Coronary artery (tissue), 2 donors: Measurements from ENCODE around the gene PNKP.
A peak's percentile ranks its signal among the peaks of the same experiment; 100 is the strongest.

Experiments
- DNase-seq: peaks from one replicate; pipeline ENCODE4 v3.0.0-alpha.2; 2017; ENCODE audit warnings: low spot score
- H3K27ac ChIP-seq, 2 donors: fragments of 200-600 bp; sonication (generic); one replicate each; pipeline ENCODE4 v1.5.1; 2016 to 2019
- H3K4me3 ChIP-seq: fragments of 200-600 bp; sonication (generic); 2 replicates; pipeline ENCODE4 v1.5.1; 2016; ENCODE audit warnings: mild to moderate bottlenecking, moderate library complexity
- TF ChIP-seq, protein P1 (sequence below): fragments of 200-600 bp; sonication (generic); IDR thresholded peaks from one replicate; pipeline ENCODE4 v1.5.1; 2019; ENCODE audit warnings: antibody characterized with exemption

Gene PNKP

DNA sequence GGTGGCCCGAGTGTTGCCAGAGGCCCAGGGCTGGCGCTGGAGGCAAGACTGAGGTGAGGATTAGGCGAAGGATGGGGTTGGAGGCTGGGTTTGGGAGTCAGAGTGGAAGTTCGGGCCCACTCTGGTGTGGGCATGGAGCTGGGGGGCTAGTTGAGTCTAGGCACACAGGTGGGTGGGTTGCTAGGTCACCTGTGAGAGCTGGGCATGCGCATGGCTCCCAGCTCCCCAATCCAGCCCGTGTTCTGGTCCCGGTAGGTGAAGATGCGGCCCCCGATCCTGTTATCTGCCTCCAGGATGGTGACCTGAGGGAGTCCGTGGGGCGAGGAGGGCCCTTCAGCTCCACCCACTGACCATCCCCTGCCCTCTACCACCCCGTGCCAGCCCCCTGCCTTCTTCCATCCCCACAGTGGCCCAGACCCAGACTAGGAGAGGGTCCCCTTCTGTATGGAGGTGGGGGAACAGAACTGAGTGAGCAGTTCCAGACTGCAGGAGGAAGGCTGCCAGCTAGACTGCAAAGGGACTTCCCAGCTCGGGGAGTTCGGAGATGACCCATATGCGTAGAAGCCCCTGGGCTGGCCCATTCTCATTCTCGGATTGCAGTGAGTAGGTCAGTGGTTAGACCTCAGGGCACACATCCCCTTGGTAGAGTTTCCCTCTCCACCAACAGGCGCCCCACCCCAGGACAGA, 27.6 kb upstream of the PNKP start:
- no peak for DNase-seq
- TF ChIP-seq, protein P1, sequence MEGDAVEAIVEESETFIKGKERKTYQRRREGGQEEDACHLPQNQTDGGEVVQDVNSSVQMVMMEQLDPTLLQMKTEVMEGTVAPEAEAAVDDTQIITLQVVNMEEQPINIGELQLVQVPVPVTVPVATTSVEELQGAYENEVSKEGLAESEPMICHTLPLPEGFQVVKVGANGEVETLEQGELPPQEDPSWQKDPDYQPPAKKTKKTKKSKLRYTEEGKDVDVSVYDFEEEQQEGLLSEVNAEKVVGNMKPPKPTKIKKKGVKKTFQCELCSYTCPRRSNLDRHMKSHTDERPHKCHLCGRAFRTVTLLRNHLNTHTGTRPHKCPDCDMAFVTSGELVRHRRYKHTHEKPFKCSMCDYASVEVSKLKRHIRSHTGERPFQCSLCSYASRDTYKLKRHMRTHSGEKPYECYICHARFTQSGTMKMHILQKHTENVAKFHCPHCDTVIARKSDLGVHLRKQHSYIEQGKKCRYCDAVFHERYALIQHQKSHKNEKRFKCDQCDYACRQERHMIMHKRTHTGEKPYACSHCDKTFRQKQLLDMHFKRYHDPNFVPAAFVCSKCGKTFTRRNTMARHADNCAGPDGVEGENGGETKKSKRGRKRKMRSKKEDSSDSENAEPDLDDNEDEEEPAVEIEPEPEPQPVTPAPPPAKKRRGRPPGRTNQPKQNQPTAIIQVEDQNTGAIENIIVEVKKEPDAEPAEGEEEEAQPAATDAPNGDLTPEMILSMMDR, result no peak
- Histone ChIP-seq H3K27ac (no peak overlapping the region), H3K4me3 (no peak overlapping the region)

- Histone ChIP-seq H3K4me3 (no peak overlapping the region), H3K27ac (no peak overlapping the region)
- TF ChIP-seq, protein P1, result no peak
Measured at GRCh38 chr19:49894011-49894664, 26.8 kb upstream of the PNKP start.

DNA sequence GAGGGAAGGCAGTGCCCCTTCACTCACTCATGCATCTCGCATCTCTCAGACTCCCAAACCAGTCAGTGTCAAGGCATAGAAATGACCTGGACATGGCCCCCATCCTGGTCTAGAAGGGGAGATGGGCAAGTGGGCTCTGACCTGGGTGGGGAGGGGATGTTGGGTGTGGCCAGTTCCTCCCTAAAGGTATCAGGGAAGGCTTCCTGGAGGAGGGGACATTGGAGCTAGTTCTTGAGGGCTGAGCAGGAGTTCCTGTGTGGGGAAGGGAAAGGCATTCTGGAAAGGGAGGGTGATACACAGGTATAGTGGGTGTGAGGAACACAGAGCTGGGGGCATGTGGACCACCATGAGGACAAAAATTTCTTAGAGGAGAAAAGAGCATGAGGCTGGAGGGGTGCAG, 25.3 kb upstream of the PNKP start:
- no peak overlapping the region for H3K27ac ChIP-seq
- TF ChIP-seq, protein P1, result no peak
- H3K4me3 ChIP-seq, result no peak overlapping the region
- no peak for DNase-seq

More at GRCh38 chr19:49894011-49894664, 26.8 kb upstream of the PNKP start:
- DNase-seq, result no peak

- DNase-seq, result no peak
Measured at GRCh38 chr19:49891393-49891792, 24.0 kb upstream of the PNKP start.

DNA sequence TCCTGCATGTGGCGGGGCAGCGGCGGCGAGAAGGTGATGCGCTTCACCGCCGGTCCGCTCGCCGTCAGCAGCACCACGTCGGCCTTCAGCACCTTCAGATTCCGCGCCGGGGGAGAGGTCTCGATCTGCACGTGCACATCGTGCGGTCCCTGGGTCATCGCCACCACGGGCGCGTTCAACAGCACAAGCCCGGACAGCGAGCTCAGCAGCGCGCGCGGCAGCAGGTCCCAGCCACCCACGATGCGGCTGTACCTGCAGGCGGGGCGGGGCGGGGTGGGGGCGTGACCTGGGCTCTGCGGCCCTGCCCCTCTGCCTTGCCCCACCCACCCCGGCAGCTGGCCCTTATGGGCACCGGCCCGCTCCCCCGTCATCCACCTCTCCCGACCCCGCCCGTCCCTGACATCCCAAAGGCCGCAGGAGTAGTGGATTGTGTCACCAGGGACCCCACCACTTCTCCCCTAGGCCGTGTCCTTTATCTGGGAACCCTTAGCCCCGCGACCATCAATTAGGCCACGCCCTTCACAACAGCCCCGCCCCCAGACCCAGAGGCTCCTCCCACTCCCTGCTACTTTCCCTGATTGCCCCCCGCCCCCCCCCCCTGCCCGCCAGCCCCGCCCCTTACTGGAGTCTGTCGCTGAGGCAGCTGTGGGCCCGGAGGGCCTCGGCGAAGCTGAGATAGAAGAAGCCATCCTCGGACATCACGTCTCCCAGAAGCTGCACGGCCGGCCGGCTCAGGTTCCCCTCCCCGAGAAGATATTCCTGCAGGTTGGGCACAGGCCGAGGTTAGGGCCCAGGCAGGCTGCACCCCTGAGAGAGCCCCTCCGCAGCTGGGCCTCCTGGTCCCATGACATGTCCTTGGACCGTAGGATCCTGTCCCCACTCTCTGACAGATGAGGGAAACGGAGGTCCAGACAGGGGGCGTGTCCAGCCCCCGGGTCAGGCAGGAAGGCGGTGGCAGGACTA, 23.3 kb upstream of the PNKP start:
- DNase-seq, result no peak
- Histone ChIP-seq H3K4me3 (peak overlapping the region; percentile 60), H3K27ac (no peak overlapping the region)
- TF ChIP-seq, protein P1, result peak; percentile 17

More at GRCh38 chr19:49891393-49891792, 24.0 kb upstream of the PNKP start:
- no peak overlapping the region for H3K4me3 ChIP-seq
- no peak overlapping the region for H3K27ac ChIP-seq
- TF ChIP-seq, protein P1, result no peak

DNA sequence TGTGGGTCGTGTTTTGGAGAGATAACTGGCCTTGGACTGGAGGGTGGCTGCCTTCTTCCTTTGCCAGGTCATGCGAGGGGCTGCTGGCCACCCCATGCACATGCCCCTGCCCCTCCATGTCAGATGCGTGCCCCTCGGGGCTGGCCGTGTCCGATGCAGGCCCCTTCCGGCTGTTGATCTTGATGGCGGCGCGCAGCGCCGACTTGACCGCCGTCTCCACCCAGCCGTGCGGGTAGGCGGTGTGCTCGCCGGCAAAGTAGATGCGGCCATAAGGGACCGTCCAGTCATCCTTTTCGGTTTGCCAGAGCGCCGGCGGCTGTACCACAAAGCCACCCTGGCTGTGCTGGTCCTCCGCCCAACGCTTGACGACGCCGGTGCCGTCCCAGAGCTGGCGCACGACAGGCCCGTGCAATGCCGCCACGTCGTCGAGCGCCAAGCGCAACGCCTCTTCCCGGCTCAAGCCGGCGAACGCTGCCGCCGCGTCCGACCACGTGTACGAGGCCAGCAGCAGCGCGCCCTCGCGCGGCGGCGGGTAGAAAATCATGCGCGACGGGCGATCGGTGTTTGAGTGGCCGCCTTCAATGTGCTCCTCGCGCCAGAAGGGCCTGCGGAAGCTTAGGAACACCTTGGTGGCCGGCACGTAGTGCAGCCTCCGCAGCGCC, 22.4 kb upstream of the PNKP start:
- no peak for DNase-seq
- TF ChIP-seq, protein P1, result peak; percentile 55
- Histone ChIP-seq H3K4me3 (peak overlapping the region; percentile 60), H3K27ac (no peak overlapping the region)
